ENCODE results near the gene CLEC11A.

DNA sequence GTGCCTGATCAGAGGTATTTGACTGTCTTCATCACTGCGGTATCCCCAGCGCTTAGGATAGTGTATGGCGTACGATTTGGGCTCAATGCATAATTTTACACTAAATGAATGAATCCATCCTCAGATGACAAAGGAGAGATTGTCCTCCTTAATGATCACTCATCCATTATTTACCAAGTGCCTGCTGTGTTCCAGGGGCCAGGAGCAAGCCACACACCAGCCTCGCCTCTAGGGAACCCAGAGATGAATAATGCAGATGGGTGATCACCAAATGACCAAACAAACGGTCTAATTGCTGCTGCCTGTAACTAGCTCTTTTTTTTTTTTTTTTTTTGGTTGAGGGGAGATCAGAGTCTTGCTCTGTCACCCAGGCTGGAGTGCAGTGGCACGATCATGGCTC is 41.2 kb downstream of the CLEC11A start:
- no peak for TF ChIP-seq SMAD3 (CRISPR knock-in tag; IDR thresholded peaks at IDR 0.05; ENCODE audit: borderline replicate concordance)
- TF ChIP-seq, protein P1, sequence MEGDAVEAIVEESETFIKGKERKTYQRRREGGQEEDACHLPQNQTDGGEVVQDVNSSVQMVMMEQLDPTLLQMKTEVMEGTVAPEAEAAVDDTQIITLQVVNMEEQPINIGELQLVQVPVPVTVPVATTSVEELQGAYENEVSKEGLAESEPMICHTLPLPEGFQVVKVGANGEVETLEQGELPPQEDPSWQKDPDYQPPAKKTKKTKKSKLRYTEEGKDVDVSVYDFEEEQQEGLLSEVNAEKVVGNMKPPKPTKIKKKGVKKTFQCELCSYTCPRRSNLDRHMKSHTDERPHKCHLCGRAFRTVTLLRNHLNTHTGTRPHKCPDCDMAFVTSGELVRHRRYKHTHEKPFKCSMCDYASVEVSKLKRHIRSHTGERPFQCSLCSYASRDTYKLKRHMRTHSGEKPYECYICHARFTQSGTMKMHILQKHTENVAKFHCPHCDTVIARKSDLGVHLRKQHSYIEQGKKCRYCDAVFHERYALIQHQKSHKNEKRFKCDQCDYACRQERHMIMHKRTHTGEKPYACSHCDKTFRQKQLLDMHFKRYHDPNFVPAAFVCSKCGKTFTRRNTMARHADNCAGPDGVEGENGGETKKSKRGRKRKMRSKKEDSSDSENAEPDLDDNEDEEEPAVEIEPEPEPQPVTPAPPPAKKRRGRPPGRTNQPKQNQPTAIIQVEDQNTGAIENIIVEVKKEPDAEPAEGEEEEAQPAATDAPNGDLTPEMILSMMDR (IDR thresholded peaks at IDR 0.05) = no peak
- TF ChIP-seq, protein P2, sequence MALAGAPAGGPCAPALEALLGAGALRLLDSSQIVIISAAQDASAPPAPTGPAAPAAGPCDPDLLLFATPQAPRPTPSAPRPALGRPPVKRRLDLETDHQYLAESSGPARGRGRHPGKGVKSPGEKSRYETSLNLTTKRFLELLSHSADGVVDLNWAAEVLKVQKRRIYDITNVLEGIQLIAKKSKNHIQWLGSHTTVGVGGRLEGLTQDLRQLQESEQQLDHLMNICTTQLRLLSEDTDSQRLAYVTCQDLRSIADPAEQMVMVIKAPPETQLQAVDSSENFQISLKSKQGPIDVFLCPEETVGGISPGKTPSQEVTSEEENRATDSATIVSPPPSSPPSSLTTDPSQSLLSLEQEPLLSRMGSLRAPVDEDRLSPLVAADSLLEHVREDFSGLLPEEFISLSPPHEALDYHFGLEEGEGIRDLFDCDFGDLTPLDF (CRISPR knock-in tag; IDR thresholded peaks at IDR 0.05) = no peak
- TF ChIP-seq, protein P3, sequence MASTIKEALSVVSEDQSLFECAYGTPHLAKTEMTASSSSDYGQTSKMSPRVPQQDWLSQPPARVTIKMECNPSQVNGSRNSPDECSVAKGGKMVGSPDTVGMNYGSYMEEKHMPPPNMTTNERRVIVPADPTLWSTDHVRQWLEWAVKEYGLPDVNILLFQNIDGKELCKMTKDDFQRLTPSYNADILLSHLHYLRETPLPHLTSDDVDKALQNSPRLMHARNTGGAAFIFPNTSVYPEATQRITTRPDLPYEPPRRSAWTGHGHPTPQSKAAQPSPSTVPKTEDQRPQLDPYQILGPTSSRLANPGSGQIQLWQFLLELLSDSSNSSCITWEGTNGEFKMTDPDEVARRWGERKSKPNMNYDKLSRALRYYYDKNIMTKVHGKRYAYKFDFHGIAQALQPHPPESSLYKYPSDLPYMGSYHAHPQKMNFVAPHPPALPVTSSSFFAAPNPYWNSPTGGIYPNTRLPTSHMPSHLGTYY (CRISPR knock-in tag; IDR thresholded peaks at IDR 0.05) = no peak
- TF ChIP-seq, protein P4, sequence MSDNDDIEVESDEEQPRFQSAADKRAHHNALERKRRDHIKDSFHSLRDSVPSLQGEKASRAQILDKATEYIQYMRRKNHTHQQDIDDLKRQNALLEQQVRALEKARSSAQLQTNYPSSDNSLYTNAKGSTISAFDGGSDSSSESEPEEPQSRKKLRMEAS (CRISPR knock-in tag; IDR thresholded peaks at IDR 0.05) = no peak
